ENCODE measurements around the gene ABCD2. TPM values are rescaled to one million over a fixed set of nuclear protein-coding genes. Genes with fewer than 3 reads are reported as not detected.

Gene ABCD2
- total RNA-seq, 1 donor from 2014 or later = under 0.01 TPM

DNA sequence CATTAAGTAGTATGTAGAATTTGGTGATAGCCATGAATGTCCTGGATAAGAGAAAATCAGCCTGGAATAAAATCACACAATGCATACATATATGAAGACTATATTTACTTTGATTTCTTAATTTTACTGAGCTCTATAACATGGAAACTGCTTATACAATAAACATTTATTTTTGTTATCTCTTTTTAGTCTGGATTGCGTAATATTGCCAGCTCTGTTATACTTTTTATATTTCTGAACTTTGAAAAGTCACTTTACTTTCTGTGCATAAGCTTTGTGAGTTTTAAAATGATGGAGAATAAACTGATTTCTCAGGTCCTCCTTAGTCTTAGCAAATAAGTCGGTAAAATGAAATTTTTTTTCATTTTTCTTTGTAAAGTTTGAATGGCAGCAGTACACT, 19.2 kb upstream of the ABCD2 start:
- H3K4me1 ChIP-seq = no peaks in the 10 kb centered on the region
- no peak for TF ChIP-seq CTCF (IDR thresholded peaks at IDR 0.05)
- intact Hi-C loops (cut with DNase I) = no loop called here

DNA sequence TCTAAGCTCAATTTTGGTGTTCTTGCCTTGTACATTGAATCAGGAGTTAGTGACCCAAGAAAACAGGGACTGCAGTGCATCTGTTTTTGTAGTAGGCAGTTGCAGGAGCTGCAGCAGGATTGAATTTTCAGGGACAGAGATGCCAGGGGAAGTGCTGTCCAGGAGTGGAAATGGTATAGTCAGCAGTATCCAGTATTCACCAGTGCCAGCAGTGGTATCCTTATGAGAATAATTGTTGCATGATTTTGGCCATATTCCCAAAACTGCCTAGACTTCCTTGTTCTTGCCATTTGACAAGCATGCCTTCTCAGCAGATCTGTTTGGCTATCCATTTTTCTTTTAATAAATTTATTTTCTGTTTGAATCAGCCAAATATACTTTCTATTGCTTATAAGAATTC, 18.6 kb upstream of the ABCD2 start:
- intact Hi-C loops (cut with DNase I) = no loop called here
- H3K9me3 ChIP-seq = no peaks in the 10 kb centered on the region
- no peak for TF ChIP-seq CTCF (IDR thresholded peaks at IDR 0.05)
- no peaks in the 10 kb centered on the region for H3K27me3 ChIP-seq
- DNase-seq (ENCODE audit: low spot score in 2 of 2) = no peak
- no peak overlapping the region for H3K27ac ChIP-seq
- no peaks in the 10 kb centered on the region for H3K36me3 ChIP-seq
- H3K4me1 ChIP-seq = no peaks in the 10 kb centered on the region
- H3K4me3 ChIP-seq = no peak overlapping the region

More for the DNA sequence above, 19.2 kb upstream of the ABCD2 start:
- Histone ChIP-seq H3K27ac (no peak overlapping the region), H3K36me3 (no peaks in the 10 kb centered on the region), H3K9me3 (no peaks in the 10 kb centered on the region), H3K27me3 (no peaks in the 10 kb centered on the region), H3K4me3 (no peak overlapping the region)
- DNase-seq (ENCODE audit: low spot score in 2 of 2) = no peak

DNA sequence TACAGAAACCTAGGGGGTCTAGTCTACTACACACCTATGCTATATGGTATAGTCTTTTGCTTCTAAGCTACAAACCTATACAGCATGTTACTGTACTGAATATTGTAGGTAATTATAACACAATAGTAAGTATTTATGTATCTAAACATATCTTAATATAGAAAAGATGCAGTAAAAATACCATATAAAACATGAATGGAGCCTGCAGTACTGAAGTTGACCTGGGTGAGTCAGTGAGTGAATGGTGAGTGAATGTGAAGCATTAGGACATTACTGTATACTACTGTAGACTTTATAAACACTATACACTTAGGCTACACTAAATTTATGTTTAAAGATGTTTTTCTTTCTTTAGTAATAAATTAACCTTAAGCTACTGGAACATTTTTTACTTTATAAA, 13.1 kb upstream of the ABCD2 start:
- no peaks in the 10 kb centered on the region for H3K36me3 ChIP-seq
- no peaks in the 10 kb centered on the region for H3K9me3 ChIP-seq
- H3K27ac ChIP-seq = no peak overlapping the region
- DNase-seq (ENCODE audit: low spot score in 2 of 2) = no peak
- no peaks in the 10 kb centered on the region for H3K27me3 ChIP-seq
- intact Hi-C loops (cut with DNase I) = no loop called here
- no peak overlapping the region for H3K4me3 ChIP-seq
- H3K4me1 ChIP-seq = no peaks in the 10 kb centered on the region
- TF ChIP-seq CTCF (IDR thresholded peaks at IDR 0.05) = no peak

DNA sequence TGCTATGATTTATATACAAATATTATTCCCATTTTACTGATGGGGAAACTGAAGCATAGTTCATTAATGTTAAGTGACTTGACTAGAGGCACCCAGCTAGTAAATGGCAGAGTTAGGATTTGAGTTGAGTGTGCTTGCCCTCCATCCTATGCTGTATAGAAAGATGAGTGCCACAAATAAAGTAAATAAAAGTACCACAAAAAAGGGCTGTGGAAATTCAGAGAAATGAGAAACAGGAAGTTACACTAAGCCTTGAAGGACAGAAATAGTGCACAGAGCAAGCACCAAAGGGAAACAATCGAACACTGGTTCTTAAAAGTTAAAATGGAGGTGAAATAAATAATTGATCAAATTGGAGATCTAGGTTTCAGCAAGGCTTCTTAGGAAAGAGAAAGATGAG, 9.2 kb upstream of the ABCD2 start:
- DNase-seq (ENCODE audit: low spot score in 2 of 2) = no peak
- Histone ChIP-seq H3K36me3 (no peaks in the 10 kb centered on the region), H3K27ac (no peak overlapping the region), H3K4me3 (no peak overlapping the region), H3K9me3 (no peaks in the 10 kb centered on the region), H3K4me1 (no peaks in the 10 kb centered on the region), H3K27me3 (no peaks in the 10 kb centered on the region)
- intact Hi-C loops (cut with DNase I) = no loop called here
- TF ChIP-seq CTCF (IDR thresholded peaks at IDR 0.05) = no peak

GRCh38 chr12:39627914-39628313, 8.3 kb upstream of the ABCD2 start:
- no peaks in the 10 kb centered on the region for H3K36me3 ChIP-seq
- H3K4me3 ChIP-seq = no peak overlapping the region
- no peaks in the 10 kb centered on the region for H3K27me3 ChIP-seq
- no peak for TF ChIP-seq CTCF (IDR thresholded peaks at IDR 0.05)
- no peak overlapping the region for H3K27ac ChIP-seq
- no peak for DNase-seq (ENCODE audit: low spot score in 2 of 2)
- no peaks in the 10 kb centered on the region for H3K9me3 ChIP-seq
- H3K4me1 ChIP-seq = no peaks in the 10 kb centered on the region
- intact Hi-C loops (cut with DNase I) = no loop called here

Measured in ascending aorta (tissue), 2 donors.